Transverse colon (tissue), 4 donors: ENCODE results near the gene LCE1C.

Experiments used
- POLR2A ChIP-seq: fragments of 450-650 bp; IDR thresholded peaks from one replicate; pipeline ENCODE4 v1.6.1; 2016; ENCODE audit warnings: antibody characterized with exemption, mild to moderate bottlenecking, moderate library complexity
- POLR2AphosphoS5 ChIP-seq, 3 donors: sonication (generic); formaldehyde crosslinking; IDR thresholded peaks; one replicate each; pipeline ENCODE4 v1.6.1; 2016; ENCODE audit warnings: antibody characterized with exemption in 3 of 3
- TF ChIP-seq, protein P1 (sequence below), 5 experiments: fragments of 200-600 bp in 3 of 5; fragments of 450-650 bp in 2 of 5; sonication (generic) in 3 of 5; IDR thresholded peaks; 1 replicate in 2 of 5; 2 replicates in 3 of 5; pipeline ENCODE4 v1.5.1; 2016 to 2017; ENCODE audit warnings: antibody characterized with exemption in 5 of 5, inconsistent platforms in 3 of 5, mild to moderate bottlenecking in 2 of 5, moderate library complexity in 1 of 5

DNA sequence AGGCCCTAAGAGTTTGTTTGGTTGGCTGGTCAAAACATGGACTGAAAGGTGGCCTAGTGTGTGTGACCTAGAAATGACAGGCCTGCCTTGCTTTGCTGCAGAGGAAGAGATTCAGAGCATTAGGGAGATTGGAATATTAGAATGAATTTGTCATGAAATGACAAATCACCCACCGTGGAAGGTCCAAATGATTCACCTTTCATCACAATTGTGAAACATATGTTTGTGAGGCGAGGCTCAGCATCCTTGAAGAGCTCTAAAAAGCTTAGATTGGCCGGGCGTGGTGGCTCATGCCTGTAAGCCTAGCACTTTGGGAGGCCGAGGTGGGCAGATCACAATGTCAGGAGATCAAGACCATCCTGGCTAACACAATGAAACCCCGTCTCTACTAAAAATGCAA, 10.9 kb upstream of the LCE1C start:
- TF ChIP-seq, protein P1, sequence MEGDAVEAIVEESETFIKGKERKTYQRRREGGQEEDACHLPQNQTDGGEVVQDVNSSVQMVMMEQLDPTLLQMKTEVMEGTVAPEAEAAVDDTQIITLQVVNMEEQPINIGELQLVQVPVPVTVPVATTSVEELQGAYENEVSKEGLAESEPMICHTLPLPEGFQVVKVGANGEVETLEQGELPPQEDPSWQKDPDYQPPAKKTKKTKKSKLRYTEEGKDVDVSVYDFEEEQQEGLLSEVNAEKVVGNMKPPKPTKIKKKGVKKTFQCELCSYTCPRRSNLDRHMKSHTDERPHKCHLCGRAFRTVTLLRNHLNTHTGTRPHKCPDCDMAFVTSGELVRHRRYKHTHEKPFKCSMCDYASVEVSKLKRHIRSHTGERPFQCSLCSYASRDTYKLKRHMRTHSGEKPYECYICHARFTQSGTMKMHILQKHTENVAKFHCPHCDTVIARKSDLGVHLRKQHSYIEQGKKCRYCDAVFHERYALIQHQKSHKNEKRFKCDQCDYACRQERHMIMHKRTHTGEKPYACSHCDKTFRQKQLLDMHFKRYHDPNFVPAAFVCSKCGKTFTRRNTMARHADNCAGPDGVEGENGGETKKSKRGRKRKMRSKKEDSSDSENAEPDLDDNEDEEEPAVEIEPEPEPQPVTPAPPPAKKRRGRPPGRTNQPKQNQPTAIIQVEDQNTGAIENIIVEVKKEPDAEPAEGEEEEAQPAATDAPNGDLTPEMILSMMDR (IDR thresholded peaks at IDR 0.05), result no peak
- TF ChIP-seq POLR2AphosphoS5 (IDR thresholded peaks at IDR 0.05) (no peak), POLR2A (no peak)
